HG03097 (cell line): ENCODE measurements around the gene CAT.

ENCODE experiments used
- ATAC-seq: cut with Tn5 transposase; IDR thresholded peaks from one replicate; pipeline ENCODE4 v1.9.1; 2021; ENCODE audit not compliant: unreplicated experiment, low FRiP score

The CAT gene

DNA sequence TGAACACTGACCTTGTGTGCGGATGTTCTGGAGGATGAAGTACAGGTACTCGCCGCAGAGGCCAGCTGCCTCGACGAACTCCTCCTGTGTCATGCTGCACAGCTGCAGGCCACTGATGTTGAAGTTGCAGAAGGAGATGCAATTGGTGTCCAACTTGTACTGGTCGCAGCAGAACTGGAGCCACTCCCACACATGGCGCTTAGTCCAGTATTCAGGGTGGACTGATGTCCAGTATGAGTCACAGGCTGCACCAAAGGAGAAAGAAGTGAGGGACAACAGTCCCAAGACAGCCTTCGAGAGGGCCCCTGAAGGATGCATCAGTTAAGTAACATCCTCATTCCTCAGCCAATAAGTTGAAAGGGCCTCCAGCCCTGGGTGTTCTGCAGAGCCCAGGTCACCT, 54.7 kb downstream of the CAT start:
- ATAC-seq, result no peak

DNA sequence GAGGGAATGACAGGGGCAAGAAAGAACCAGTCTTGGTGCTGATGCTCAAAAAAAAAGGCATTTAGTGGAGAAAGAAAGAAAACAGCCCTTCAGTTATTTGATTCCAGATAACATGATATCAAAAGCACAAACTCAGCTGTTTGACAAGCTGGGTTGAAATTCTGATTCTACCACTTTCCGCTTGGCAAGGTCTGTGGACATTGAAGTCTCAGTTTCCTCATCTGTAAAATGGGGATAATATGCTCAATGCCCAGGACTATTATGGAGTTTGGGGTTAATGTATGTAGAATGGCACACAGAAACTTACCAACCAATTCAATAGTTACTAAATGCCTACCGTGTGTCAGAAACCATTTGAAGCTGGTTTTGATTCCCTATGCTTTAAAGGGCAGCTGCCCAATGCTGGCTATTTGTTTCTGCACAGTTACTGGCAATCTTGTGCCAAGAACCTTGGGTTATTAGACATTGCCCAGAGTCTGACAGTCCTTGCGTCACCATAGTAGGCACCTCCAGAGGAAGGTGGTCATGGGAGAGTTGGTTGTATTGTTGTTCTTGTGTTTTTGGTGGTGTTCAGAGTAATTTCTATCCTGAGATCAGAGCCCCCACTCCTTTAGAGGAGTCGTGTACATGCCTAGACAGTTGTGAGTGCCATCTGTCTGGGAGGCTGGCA, 55.3 kb downstream of the CAT start:
- ATAC-seq, result no peak

GRCh38 chr11:34495239-34495723, 56.5 kb downstream of the CAT start:
- no peak for ATAC-seq

GRCh38 chr11:34495724-34496377, 57.1 kb downstream of the CAT start:
- no peak for ATAC-seq

GRCh38 chr11:34499719-34500500, 61.2 kb downstream of the CAT start:
- ATAC-seq, result no peak

GRCh38 chr11:34501500-34501899, 62.8 kb downstream of the CAT start:
- ATAC-seq, result no peak

GRCh38 chr11:34501949-34502348, 63.2 kb downstream of the CAT start:
- ATAC-seq, result no peak

DNA sequence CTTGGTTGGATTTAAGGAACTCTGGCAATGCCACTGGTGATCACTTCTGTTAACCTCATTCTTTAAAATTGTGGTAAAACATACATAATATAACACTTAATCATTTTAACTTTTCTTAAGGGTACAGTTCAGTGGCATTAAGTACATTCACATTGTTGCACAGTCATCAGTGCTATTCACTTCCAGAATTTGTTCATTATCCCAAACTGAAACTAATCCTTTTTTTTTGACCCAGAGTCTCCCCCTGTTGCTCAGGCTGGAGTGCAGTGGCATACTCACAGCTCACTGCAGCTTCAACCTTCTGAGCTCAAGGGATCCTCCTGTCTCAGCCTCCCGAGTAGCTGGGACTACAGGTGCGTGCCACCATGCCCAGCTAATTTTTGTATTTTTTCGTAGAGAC, 64.2 kb downstream of the CAT start:
- ATAC-seq, result no peak

DNA sequence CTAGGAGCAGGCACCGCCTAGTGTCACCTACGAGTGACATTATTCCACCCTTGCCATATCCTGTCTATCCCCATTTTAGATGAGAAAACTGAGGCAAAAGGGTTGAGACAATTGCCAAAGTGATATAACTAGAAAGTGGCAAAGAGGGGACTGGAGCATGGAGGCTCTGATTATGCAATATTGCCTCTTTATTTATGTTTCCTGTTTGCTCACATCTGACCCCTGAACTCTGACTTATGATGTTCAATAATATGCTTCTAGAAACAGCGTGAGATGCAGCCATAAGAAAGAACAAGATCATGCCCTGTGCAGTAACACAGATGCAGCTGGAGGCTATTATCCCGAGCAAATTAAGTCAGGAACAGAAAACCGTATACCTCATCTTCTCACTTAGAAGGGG, 67.1 kb downstream of the CAT start:
- ATAC-seq, result no peak

DNA sequence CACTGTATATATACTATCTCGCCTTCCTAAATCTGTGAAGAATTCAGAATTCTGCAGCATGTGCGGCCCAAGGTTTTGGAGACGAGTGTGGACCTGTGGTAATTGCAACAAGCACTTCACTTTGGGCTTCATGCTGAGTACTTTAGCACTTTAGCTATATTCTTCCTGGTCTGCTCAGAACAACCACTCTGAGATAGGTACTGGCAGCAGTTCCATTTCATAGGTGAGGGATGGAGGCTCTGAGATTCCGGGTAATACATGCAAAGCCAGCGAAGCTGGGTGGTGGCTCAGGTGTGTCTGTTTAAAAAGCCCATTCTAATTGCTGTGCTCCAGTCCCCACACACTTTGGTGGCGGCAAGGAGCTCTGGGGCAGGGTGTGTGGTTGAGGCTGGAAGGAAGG, 68.4 kb downstream of the CAT start:
- no peak for ATAC-seq

DNA sequence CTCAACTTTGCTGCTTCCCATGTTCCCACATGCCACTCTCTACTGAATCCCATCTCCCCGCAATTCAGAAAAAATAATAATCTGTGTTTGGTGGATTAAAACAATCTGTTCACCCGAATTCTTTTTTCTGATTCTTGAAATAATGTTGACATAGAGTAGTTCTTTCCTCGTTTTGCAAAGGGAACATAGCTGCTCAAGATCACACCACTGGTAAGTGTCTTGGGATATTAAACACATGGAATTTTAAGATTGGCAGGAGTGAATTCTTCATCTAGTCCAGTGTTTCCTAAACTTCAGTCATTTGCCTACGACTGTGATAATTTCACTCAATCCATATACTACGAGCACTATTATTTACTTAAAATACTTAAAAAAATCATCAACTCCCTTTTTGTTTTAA, 68.9 kb downstream of the CAT start:
- no peak for ATAC-seq

- no peak for ATAC-seq
These were observed 69.8 kb downstream of the CAT start for GRCh38 chr11:34508524-34508923.

- ATAC-seq, result no peak
These were observed 70.7 kb downstream of the CAT start for GRCh38 chr11:34509336-34509876.

GRCh38 chr11:34510218-34510617, 71.5 kb downstream of the CAT start:
- no peak for ATAC-seq

DNA sequence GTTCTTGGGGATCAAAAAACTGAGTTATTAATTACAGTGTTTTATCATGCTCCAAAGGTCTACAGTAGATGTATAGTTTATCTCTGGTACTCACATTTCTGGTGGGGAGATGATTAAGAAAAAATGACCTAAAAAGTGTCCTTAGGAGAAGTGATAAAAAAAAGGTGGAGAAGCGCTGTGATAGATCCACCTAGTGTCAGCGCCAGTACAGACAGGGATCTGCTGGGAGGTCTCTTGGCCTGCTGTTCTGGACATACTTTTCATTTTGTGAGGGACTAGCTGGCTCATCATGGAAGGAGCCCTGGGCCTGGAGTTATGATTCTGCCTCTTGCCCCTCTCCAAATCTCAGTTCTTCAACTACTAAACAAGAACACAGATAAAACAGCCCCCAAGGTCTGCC, 71.9 kb downstream of the CAT start:
- ATAC-seq, result no peak

DNA sequence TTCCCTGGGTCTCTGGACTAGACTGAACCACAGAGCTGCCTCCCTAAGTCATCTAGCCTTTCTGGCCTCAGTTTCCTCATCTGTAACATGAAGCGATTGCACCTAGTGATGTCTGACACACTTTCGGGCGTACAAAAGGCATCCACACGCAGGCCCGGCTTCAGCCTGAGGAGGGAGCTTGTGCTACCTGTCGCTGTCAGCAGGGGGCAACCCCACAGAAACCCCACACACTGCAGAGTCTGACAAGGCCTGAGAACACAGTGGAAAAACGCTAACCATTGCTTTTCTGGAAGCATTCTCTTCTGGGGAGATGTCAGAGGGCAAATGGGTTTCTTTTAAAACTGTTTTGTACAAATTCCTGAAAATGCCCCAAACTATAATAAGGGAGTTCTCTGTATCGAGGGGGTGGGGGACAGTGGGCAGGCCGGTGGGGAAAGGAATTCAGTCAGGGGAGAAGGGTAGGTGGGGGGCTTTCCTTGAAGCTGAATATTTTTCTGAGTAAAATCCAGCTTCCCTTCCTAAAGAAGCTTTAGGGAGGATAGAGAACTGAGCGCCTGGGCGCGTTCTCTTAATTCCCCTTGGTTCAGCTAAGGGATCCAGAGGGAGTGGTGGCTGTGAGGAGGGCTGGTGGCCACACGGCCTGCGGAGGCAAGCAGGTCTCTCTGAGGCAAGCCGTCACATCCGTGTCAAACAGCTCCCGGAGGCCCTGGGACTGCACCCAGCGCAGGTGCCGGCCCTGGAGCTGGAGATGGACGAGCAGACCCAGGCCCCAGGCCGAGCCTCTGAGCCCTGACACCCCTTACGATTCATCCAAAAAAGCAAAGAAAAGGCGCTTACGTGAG, 74.3 kb downstream of the CAT start:
- ATAC-seq, result no peak

GRCh38 chr11:34513682-34514449, 75.1 kb downstream of the CAT start, which contains the start of gene ELF5:
Gene ELF5 (minus strand): TSS chr11:34513794. CDS start chr11:34505749, 8,045 bp downstream.
- no peak for ATAC-seq

DNA sequence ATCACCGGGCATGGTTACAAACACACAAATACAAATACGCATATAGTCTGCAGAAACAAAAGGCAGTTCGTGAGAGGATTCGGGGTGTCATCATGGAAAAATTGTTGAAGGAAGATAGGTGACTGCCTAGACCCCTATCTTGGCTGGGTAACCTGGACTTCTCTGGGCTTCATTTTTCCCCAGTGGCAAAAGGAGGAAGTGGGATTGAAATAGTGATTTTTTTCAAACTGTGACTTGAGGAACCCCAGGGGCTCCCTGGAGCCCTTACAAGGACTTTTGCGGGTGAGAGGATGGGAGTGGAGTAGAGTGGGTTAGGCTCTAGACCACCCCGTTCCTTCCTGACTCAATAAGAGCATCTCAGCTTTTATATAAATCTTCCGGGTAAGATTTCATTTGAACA, 75.9 kb downstream of the CAT start:
- ATAC-seq, result no peak

DNA sequence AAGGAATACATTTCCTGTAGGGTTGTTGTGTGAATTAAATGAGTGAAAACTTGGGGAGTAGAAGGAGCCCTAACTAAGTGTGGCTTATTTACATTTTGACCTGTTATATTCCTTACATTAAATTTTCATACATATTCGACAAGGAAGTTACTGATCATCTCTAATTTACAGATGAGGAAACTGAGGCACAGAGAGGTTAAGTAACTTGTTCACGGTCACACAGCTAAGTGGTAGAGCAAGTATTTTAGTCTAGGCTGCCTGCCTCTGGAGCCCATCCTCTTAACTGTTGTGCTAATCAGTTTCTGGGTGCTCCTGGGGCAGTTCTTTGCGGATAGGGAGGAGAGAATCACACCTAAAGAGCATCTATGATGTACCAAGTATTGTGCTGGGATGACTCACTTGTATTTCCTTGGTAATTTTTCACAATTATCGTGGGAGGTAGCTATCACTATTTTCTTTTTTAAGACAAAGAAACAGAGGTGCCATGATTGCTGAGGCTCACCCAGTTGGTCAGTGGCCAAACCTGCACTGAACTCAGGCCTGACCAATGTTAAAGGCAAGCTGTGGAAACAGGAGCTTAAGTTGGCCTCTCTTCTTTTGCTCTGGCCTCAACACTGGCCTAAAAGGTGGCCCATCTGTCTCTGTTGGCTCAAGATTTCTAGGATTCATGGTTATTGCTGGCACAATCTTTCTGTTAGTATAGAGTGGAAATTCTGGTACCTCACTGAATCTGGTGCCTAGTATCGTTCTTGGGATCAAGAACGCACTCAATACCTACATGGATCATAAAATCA, 77.7 kb downstream of the CAT start:
- ATAC-seq, result no peak
